ENCODE measurements around the gene TNKS1BP1. TPM values are rescaled to one million over a fixed set of nuclear protein-coding genes. Genes with fewer than 3 reads are reported as not detected.

TNKS1BP1 gene
- total RNA-seq, 1 experiment from 2014 or later = 127 TPM

- TF ChIP-seq IRF2 (CRISPR knock-in tag; IDR thresholded peaks at IDR 0.05; ENCODE audit: borderline replicate concordance, low read depth) = no peak
- no peak for TF ChIP-seq FOXJ3 (CRISPR knock-in tag; IDR thresholded peaks at IDR 0.05; ENCODE audit: borderline replicate concordance)
- no peak for TF ChIP-seq MYBL2 (CRISPR knock-in tag; IDR thresholded peaks at IDR 0.05)
- no peak for TF ChIP-seq USF1 (CRISPR knock-in tag; IDR thresholded peaks at IDR 0.05)
- TF ChIP-seq ATF6 (CRISPR knock-in tag; IDR thresholded peaks at IDR 0.05) = no peak
Measured at GRCh38 chr11:57251491-57252104, 73.2 kb downstream of the TNKS1BP1 start (continued).

GRCh38 chr11:57251037-57251436 lies 73.7 kb downstream of the TNKS1BP1 start:
- CTCF ChIA-PET = interaction anchor here (2.4 to 5.2 kb wide), 9 partner anchors 13 to 409 kb away, joined by 15 to 363 read pairs (median 42); partner anchors contain the start of gene APLNR

More at GRCh38 chr11:57251037-57251436, 73.7 kb downstream of the TNKS1BP1 start:
- peaks cover 7% of the 10 kb centered on the region for H3K9me3 Mint-ChIP-seq
- no peak for ATAC-seq
- DNase-seq (ENCODE audit: low spot score) = no peak
- H3K36me3 Mint-ChIP-seq = no peaks in the 10 kb centered on the region
- no peaks in the 10 kb centered on the region for H3K27me3 Mint-ChIP-seq (ENCODE audit: low read depth)
- H3K4me1 Mint-ChIP-seq = peaks cover 5% of the 10 kb centered on the region
- no peak overlapping the region for H3K4me3 Mint-ChIP-seq
- no peak for TF ChIP-seq RELA (CRISPR knock-in tag; IDR thresholded peaks at IDR 0.05; ENCODE audit: borderline replicate concordance)
- TF ChIP-seq E2F1 (CRISPR knock-in tag; IDR thresholded peaks at IDR 0.05) = no peak
- no peak for TF ChIP-seq HMGXB4 (CRISPR knock-in tag; IDR thresholded peaks at IDR 0.05)
- no peak for TF ChIP-seq ZNF121 (CRISPR knock-in tag; IDR thresholded peaks at IDR 0.05)
- TF ChIP-seq ARID4B (CRISPR knock-in tag; IDR thresholded peaks at IDR 0.05; ENCODE audit: borderline replicate concordance) = no peak
- no peak for TF ChIP-seq ETV6 (CRISPR knock-in tag; IDR thresholded peaks at IDR 0.05)
- TF ChIP-seq USF2 (CRISPR knock-in tag; IDR thresholded peaks at IDR 0.05) = no peak
- no peak for TF ChIP-seq FOXP1 (CRISPR knock-in tag; IDR thresholded peaks at IDR 0.05; ENCODE audit: borderline replicate concordance)
- no peak for TF ChIP-seq IRF1 (CRISPR knock-in tag; IDR thresholded peaks at IDR 0.05)
- TF ChIP-seq SOX15 (CRISPR knock-in tag; IDR thresholded peaks at IDR 0.05) = no peak
- no peak for TF ChIP-seq JAZF1 (CRISPR knock-in tag; IDR thresholded peaks at IDR 0.05)
- TF ChIP-seq ZNF219 (CRISPR knock-in tag; IDR thresholded peaks at IDR 0.05; ENCODE audit: borderline replicate concordance) = no peak
- TF ChIP-seq ZNF396 (CRISPR knock-in tag; IDR thresholded peaks at IDR 0.05; ENCODE audit: borderline replicate concordance) = no peak
- no peak overlapping the region for H3K27ac Mint-ChIP-seq
- POLR2A ChIA-PET = no interaction called here

All from WTC11 (cell line).